SK-N-SH treated with all-trans-retinoic acid at 6 μM for 48 hours (cell line): ENCODE data around the gene DYSF.

Source experiments
- ATAC-seq: fragments of 200-7000 bp; cut with Tn5 transposase; 3 replicates; pipeline ENCODE4 v1.9.1; 2020; ENCODE audit warnings: mild to moderate bottlenecking, moderate library complexity
- BACH2 ChIP-seq: fragments of 250-450 bp; sonication (Bioruptor Pico); IDR thresholded peaks from 2 replicates; pipeline ENCODE4 v1.9.0; 2021; ENCODE audit warnings: mild to moderate bottlenecking, borderline replicate concordance
- CSDC2 ChIP-seq: fragments of 250-450 bp; sonication (Bioruptor Pico); IDR thresholded peaks from 2 replicates; pipeline ENCODE4 v1.5.0; 2020; ENCODE audit warnings: mild to moderate bottlenecking, moderate library complexity
- ESRRG ChIP-seq: fragments of 250-450 bp; sonication (Bioruptor Pico); IDR thresholded peaks from 2 replicates; pipeline ENCODE4 v1.6.1; 2021; ENCODE audit warnings: mild to moderate bottlenecking
- GLIS3 ChIP-seq: fragments of 250-450 bp; sonication (Bioruptor Pico); IDR thresholded peaks from 2 replicates; pipeline ENCODE4 v1.5.0; 2020; ENCODE audit warnings: mild to moderate bottlenecking, moderate library complexity
- ISL1 ChIP-seq: fragments of 250-450 bp; sonication (Bioruptor Pico); IDR thresholded peaks from 2 replicates; pipeline ENCODE4 v2.1.2; 2022; ENCODE audit warnings: mild to moderate bottlenecking, moderate library complexity
- OSR1 ChIP-seq: fragments of 250-450 bp; sonication (Bioruptor Pico); IDR thresholded peaks from 2 replicates; pipeline ENCODE4 v1.8.0; 2022; ENCODE audit warnings: moderate library complexity, mild to moderate bottlenecking, inconsistent platforms
- PPARA ChIP-seq: fragments of 250-450 bp; sonication (Bioruptor Pico); IDR thresholded peaks from 2 replicates; pipeline ENCODE4 v1.5.0; 2020; ENCODE audit warnings: mild to moderate bottlenecking, borderline replicate concordance
- RARB ChIP-seq: fragments of 250-450 bp; sonication (Bioruptor Pico); IDR thresholded peaks from 2 replicates; pipeline ENCODE4 v1.8.0; 2021; ENCODE audit warnings: mild to moderate bottlenecking, moderate library complexity
- SNAI2 ChIP-seq: fragments of 250-450 bp; sonication (Bioruptor Pico); IDR thresholded peaks from 2 replicates; pipeline ENCODE4 v1.5.0; 2020; ENCODE audit warnings: mild to moderate bottlenecking, moderate library complexity
- TCF4 ChIP-seq: fragments of 250-450 bp; sonication (Bioruptor Pico); IDR thresholded peaks from 2 replicates; pipeline ENCODE4 v1.8.0; 2021; ENCODE audit warnings: mild to moderate bottlenecking, moderate library complexity, borderline replicate concordance
- TOX ChIP-seq: fragments of 250-450 bp; sonication (Bioruptor Pico); IDR thresholded peaks from 2 replicates; pipeline ENCODE4 v1.8.0; 2021; ENCODE audit warnings: mild to moderate bottlenecking, moderate library complexity, borderline replicate concordance
- ZC3H10 ChIP-seq: fragments of 250-450 bp; sonication (Bioruptor Pico); IDR thresholded peaks from 2 replicates; pipeline ENCODE4 v1.5.1; 2021; ENCODE audit warnings: mild to moderate bottlenecking, moderate library complexity
- ZFP3 ChIP-seq: fragments of 250-450 bp; sonication (Bioruptor Pico); IDR thresholded peaks from 2 replicates; pipeline ENCODE4 v1.5.0; 2020; ENCODE audit warnings: mild to moderate bottlenecking, moderate library complexity
- ZFP30 ChIP-seq: fragments of 450-650 bp; formaldehyde crosslinking; IDR thresholded peaks from 2 replicates; pipeline ENCODE4 v1.5.0; 2022; ENCODE audit warnings: mild to moderate bottlenecking, moderate library complexity
- ZNF565 ChIP-seq: fragments of 450-650 bp; formaldehyde crosslinking; conservative IDR thresholded peaks from 2 replicates; pipeline ENCODE4 v1.5.0; 2020; ENCODE audit warnings: low read depth, mild to moderate bottlenecking, moderate library complexity
- ZNF70 ChIP-seq: fragments of 450-650 bp; formaldehyde crosslinking; IDR thresholded peaks from 2 replicates; pipeline ENCODE4 v1.5.0; 2020; ENCODE audit warnings: mild to moderate bottlenecking, moderate library complexity
- ZNF8 ChIP-seq: fragments of 450-650 bp; formaldehyde crosslinking; IDR thresholded peaks from 2 replicates; pipeline ENCODE4 v1.5.0; 2020; ENCODE audit warnings: mild to moderate bottlenecking, moderate library complexity
- TF ChIP-seq, protein P1 (sequence below): fragments of 250-450 bp; sonication (Bioruptor Pico); IDR thresholded peaks from 2 replicates; pipeline ENCODE4 v1.5.0; 2020; ENCODE audit warnings: mild to moderate bottlenecking, moderate library complexity
- TF ChIP-seq, protein P2 (sequence below): fragments of 250-450 bp; sonication (Bioruptor Pico); IDR thresholded peaks from 2 replicates; pipeline ENCODE4 v1.8.0; 2020; ENCODE audit warnings: mild to moderate bottlenecking, moderate library complexity, borderline replicate concordance
- TF ChIP-seq, protein P3 (sequence below): fragments of 250-450 bp; sonication (Bioruptor Pico); IDR thresholded peaks from 2 replicates; pipeline ENCODE4 v1.5.1; 2021; ENCODE audit warnings: mild to moderate bottlenecking, moderate library complexity
- TF ChIP-seq, protein P4 (sequence below): fragments of 250-450 bp; sonication (Bioruptor Pico); IDR thresholded peaks from 2 replicates; pipeline ENCODE4 v1.5.1; 2020; ENCODE audit warnings: low read depth, mild to moderate bottlenecking, moderate library complexity

Gene DYSF

DNA sequence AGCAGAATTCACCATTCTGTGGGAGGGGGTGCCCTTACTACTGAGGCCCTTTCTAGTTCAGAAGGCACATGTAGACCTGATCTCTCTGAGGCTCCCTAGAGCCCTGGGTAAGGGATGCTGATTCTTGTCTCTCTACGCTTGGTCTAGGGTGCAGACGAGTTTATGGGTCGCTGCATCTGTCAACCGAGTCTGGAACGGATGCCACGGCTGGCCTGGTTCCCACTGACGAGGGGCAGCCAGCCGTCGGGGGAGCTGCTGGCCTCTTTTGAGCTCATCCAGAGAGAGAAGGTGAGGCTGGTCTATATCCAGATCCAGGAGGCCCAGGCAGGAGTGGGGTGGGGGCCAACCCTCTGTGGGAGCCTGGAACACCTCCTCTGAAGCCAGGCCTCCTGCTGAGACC, 147.2 kb downstream of the DYSF start:
- TF ChIP-seq RARB, result no peak
- ATAC-seq, result no peak

DNA sequence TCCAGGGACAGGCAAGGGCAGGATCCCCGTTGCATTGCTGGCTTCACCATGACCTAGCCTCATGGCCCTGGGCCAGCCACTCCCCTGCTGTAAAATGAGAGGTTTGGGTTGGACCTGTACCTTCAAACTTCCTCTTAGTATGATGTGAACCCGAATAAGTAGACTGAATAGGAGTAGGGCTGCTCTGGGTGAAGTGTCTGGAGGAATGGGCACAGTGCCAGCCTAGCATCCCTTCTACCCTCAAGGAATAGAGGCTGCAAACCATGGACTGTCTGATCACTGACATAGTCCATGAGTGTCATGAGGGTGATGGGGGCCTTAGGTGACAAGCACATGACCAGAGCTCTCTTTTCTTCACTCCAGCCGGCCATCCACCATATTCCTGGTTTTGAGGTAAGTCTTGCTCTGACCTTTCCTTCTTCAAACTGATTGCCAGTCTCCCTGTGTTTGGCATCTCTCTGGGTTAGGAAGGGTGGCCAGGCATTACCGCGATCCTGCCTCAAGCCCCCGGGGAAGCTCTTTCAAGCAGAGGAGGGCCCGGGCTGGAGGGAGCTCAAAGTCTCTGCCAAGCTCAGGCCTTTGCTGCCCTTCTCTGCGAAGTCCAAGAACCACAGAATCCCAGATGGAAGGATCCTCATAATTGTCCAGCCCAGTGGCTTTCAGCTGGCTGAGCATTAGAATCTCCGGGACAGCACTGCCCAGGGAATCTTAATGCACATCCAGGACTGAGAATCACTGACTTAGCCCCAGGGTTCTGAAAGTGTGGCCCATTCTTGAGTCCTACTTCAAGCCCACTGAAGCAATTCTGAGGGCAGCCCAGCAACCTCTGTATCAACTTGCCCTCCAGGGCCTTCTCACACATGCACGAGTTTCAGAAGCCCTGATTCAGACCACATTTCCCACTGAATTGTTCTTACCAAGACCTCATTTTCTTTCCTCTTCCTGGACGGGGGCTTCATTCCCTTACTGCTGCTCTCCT, 148.1 kb downstream of the DYSF start:
- TF ChIP-seq ISL1 (CRISPR knock-in tag), result no peak
- TF ChIP-seq, protein P1, sequence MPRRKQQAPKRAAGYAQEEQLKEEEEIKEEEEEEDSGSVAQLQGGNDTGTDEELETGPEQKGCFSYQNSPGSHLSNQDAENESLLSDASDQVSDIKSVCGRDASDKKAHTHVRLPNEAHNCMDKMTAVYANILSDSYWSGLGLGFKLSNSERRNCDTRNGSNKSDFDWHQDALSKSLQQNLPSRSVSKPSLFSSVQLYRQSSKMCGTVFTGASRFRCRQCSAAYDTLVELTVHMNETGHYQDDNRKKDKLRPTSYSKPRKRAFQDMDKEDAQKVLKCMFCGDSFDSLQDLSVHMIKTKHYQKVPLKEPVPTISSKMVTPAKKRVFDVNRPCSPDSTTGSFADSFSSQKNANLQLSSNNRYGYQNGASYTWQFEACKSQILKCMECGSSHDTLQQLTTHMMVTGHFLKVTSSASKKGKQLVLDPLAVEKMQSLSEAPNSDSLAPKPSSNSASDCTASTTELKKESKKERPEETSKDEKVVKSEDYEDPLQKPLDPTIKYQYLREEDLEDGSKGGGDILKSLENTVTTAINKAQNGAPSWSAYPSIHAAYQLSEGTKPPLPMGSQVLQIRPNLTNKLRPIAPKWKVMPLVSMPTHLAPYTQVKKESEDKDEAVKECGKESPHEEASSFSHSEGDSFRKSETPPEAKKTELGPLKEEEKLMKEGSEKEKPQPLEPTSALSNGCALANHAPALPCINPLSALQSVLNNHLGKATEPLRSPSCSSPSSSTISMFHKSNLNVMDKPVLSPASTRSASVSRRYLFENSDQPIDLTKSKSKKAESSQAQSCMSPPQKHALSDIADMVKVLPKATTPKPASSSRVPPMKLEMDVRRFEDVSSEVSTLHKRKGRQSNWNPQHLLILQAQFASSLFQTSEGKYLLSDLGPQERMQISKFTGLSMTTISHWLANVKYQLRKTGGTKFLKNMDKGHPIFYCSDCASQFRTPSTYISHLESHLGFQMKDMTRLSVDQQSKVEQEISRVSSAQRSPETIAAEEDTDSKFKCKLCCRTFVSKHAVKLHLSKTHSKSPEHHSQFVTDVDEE (CRISPR knock-in tag), result no peak
- TF ChIP-seq PPARA (CRISPR knock-in tag), result no peak
- no peak for TF ChIP-seq ZNF565 (CRISPR knock-in tag)
- TF ChIP-seq TCF4, result no peak
- no peak for ATAC-seq

DNA sequence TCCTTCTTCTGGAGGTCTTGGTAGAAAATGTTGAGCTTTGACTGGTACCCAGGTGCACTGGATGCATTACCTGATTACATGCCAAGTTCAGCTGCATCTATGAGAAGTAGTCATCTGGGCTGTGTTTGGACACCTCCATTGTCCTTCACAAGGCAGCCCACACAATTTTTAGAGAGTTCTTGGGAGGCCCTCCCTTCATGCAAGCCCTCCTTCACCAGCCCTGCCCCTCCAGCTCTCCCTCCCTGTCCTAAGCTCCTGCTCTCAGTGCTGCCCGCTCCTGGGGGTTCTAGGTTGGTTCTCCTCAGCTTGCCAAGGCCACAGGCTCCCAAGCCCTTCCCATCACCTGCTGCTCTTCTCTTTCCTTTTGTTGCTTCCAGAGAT, 148.7 kb downstream of the DYSF start:
- TF ChIP-seq, protein P2, sequence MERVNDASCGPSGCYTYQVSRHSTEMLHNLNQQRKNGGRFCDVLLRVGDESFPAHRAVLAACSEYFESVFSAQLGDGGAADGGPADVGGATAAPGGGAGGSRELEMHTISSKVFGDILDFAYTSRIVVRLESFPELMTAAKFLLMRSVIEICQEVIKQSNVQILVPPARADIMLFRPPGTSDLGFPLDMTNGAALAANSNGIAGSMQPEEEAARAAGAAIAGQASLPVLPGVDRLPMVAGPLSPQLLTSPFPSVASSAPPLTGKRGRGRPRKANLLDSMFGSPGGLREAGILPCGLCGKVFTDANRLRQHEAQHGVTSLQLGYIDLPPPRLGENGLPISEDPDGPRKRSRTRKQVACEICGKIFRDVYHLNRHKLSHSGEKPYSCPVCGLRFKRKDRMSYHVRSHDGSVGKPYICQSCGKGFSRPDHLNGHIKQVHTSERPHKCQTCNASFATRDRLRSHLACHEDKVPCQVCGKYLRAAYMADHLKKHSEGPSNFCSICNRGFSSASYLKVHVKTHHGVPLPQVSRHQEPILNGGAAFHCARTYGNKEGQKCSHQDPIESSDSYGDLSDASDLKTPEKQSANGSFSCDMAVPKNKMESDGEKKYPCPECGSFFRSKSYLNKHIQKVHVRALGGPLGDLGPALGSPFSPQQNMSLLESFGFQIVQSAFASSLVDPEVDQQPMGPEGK (CRISPR knock-in tag), result no peak
- TF ChIP-seq OSR1 (CRISPR knock-in tag) (no peak), TCF4 (no peak), CSDC2 (CRISPR knock-in tag) (no peak), SNAI2 (CRISPR knock-in tag) (no peak), ZFP3 (no peak), ZC3H10 (CRISPR knock-in tag) (no peak), ZFP30 (CRISPR knock-in tag) (no peak), TOX (CRISPR knock-in tag) (no peak), PPARA (CRISPR knock-in tag) (no peak), ESRRG (CRISPR knock-in tag) (no peak)
- TF ChIP-seq, protein P1 (CRISPR knock-in tag), result no peak
- TF ChIP-seq, protein P3, sequence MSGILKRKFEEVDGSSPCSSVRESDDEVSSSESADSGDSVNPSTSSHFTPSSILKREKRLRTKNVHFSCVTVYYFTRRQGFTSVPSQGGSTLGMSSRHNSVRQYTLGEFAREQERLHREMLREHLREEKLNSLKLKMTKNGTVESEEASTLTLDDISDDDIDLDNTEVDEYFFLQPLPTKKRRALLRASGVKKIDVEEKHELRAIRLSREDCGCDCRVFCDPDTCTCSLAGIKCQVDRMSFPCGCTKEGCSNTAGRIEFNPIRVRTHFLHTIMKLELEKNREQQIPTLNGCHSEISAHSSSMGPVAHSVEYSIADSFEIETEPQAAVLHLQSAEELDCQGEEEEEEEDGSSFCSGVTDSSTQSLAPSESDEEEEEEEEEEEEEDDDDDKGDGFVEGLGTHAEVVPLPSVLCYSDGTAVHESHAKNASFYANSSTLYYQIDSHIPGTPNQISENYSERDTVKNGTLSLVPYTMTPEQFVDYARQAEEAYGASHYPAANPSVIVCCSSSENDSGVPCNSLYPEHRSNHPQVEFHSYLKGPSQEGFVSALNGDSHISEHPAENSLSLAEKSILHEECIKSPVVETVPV (CRISPR knock-in tag), result no peak
- ATAC-seq, result no peak

DNA sequence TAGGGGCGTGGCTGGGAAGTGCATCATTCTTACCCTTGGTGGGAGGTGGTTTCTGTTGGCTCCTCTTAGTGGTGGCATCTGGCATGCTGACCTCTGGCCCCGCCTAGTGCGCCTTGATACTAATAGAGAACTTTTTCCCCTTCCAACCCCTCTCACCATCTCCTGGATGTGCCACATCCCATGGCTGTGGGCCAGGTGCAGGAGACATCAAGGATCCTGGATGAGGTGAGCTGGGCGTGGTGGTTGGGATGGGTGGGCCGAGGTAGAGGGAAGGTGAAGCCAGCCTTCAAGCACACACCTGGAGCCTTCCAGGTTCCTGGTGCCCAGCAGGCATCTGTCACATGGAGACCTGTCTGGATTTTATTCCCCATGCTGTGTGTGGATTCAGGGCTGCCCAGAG, 149.2 kb downstream of the DYSF start:
- TF ChIP-seq CSDC2 (CRISPR knock-in tag) (no peak), ZNF565 (CRISPR knock-in tag) (no peak), ZFP30 (CRISPR knock-in tag) (no peak), ESRRG (CRISPR knock-in tag) (no peak), GLIS3 (CRISPR knock-in tag) (no peak), ZNF8 (CRISPR knock-in tag) (no peak), TCF4 (no peak), SNAI2 (CRISPR knock-in tag) (no peak), ZFP3 (no peak), ZNF70 (CRISPR knock-in tag) (no peak), BACH2 (CRISPR knock-in tag) (no peak), ISL1 (CRISPR knock-in tag) (no peak), TOX (CRISPR knock-in tag) (no peak)
- TF ChIP-seq, protein P1 (CRISPR knock-in tag), result no peak
- TF ChIP-seq, protein P4, sequence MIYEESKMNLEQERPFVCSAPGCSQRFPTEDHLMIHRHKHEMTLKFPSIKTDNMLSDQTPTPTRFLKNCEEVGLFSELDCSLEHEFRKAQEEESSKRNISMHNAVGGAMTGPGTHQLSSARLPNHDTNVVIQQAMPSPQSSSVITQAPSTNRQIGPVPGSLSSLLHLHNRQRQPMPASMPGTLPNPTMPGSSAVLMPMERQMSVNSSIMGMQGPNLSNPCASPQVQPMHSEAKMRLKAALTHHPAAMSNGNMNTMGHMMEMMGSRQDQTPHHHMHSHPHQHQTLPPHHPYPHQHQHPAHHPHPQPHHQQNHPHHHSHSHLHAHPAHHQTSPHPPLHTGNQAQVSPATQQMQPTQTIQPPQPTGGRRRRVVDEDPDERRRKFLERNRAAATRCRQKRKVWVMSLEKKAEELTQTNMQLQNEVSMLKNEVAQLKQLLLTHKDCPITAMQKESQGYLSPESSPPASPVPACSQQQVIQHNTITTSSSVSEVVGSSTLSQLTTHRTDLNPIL (CRISPR knock-in tag), result no peak

More for the DNA sequence above, 149.2 kb downstream of the DYSF start:
- ATAC-seq, result no peak
